Measurements from ENCODE around the gene STAU1. TPM values are rescaled to one million over a fixed set of nuclear protein-coding genes. Genes with fewer than 3 reads are reported as not detected.
"Not testable (repeated sequence)": the region's sequence is repeated elsewhere in the genome, so short reads cannot be mapped to it uniquely, and the experiment has no call there.

STAU1 gene
- total RNA-seq, 1 donor from 2014 or later: 39.3 TPM

- ATAC-seq (ENCODE audit: low read depth) (no peak), DNase-seq (no peak)
- H3K27me3 Mint-ChIP-seq: no peaks in the 10 kb centered on the region
- intact Hi-C loops (cut with micrococcal nuclease): no loop called here
- peaks cover 49% of the 10 kb centered on the region for H3K36me3 Mint-ChIP-seq (ENCODE audit: low read depth)
- H3K9me3 Mint-ChIP-seq: peaks cover 3% of the 10 kb centered on the region
- ChIA-PET POLR2A (no interaction called here), CTCF (interaction anchor here (0.8 kb wide), 1 partner anchor 106 kb away, joined by 3 read pairs; no protein-coding TSS in a partner anchor)
- H3K4me1 Mint-ChIP-seq: no peaks in the 10 kb centered on the region
- TF ChIP-seq CTCF (IDR thresholded peaks at IDR 0.05): no peak
- H3K4me3 Mint-ChIP-seq: no peak overlapping the region
- H3K27ac Mint-ChIP-seq: no peak overlapping the region
Observed at GRCh38 chr20:49110767-49111694, 77.1 kb downstream of the STAU1 start.

DNA sequence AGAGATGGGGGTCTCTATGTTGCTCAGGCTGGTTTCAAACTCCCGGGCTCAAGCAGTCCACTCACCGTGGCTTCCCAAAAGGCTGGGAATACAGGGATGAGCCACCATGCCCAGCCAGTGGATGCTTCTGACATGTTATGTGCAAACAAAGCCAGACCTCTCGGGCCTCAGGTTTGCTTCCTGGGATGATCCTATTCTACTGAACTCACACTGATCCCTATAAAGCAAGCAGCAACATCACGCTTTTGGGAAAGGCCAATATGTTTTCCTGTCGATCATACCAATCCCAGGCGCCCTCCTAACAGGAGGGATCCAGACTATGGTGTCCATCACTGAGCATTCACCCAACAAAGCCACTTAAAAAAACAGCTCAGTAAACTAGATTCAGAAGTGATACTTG lies 81.8 kb downstream of the STAU1 start:
- Mint-ChIP-seq H3K4me3 (no peak overlapping the region), H3K36me3 (ENCODE audit: low read depth) (peaks cover 46% of the 10 kb centered on the region), H3K4me1 (peaks cover 6% of the 10 kb centered on the region), H3K9me3 (peaks cover 3% of the 10 kb centered on the region), H3K27ac (no peak overlapping the region), H3K27me3 (no peaks in the 10 kb centered on the region)
- DNase-seq: no peak
- intact Hi-C loops (cut with micrococcal nuclease): no loop called here
- ATAC-seq (ENCODE audit: low read depth): no peak
- CTCF ChIA-PET: no interaction called here
- POLR2A ChIA-PET: interaction anchor here (0.6 to 0.7 kb wide), 2 partner anchors 670 to 1487 kb away, joined by 3 to 8 read pairs; no protein-coding TSS in a partner anchor
- no peak for TF ChIP-seq CTCF (IDR thresholded peaks at IDR 0.05)

DNA sequence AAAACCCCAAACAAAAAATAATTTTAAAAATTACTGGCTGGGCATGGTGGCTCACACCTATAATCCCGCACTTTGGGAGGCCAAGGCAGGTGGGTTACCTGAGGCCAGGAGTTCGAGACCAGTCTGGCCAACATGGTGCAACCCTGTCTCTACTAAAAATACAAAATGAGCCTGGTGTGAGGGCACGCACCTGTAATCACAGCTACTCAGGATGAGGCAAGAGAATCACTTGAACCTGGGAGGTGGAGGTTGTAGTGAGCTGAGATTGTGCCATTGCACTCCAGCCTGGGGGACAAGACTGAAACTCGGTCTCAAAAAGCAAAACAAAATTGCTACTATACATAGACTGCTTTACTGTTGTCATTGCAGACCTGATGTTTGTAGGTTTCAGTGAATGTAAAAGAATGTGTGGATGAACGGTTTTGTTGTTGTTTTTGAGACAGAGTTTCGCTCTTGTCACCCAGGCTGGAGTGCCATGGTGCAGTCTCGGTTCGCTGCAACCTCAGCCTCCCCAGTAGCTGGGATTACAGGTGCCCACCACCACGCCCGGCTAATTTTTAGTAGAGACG lies 83.1 kb downstream of the STAU1 start:
- H3K9me3 Mint-ChIP-seq; H3K27me3 Mint-ChIP-seq; intact Hi-C loops (cut with micrococcal nuclease); H3K27ac Mint-ChIP-seq; ATAC-seq (ENCODE audit: low read depth); DNase-seq; H3K4me3 Mint-ChIP-seq: not testable (repeated sequence)
- H3K36me3 Mint-ChIP-seq (ENCODE audit: low read depth): peaks cover 43% of the 10 kb centered on the region
- ChIA-PET POLR2A (interaction anchor here (0.6 to 0.7 kb wide), 2 partner anchors 25 to 82 kb away, joined by 3 to 7 read pairs; no protein-coding TSS in a partner anchor), CTCF (interaction anchor here (1.4 kb wide), 1 partner anchor 28 kb away, joined by 4 read pairs; no protein-coding TSS in a partner anchor)
- H3K4me1 Mint-ChIP-seq: peaks cover 17% of the 10 kb centered on the region

GRCh38 chr20:49104365-49104648 lies 83.8 kb downstream of the STAU1 start:
- H3K4me3 Mint-ChIP-seq: no peak overlapping the region
- H3K9me3 Mint-ChIP-seq: no peaks in the 10 kb centered on the region
- CTCF ChIA-PET: interaction anchor here (1.4 kb wide), 1 partner anchor 29 kb away, joined by 4 read pairs; no protein-coding TSS in a partner anchor
- ATAC-seq (ENCODE audit: low read depth) (no peak), DNase-seq (no peak)
- no peak overlapping the region for H3K27ac Mint-ChIP-seq
- H3K36me3 Mint-ChIP-seq (ENCODE audit: low read depth): peaks cover 42% of the 10 kb centered on the region
- no peak for TF ChIP-seq CTCF (IDR thresholded peaks at IDR 0.05)
- intact Hi-C loops (cut with micrococcal nuclease): no loop called here
- no peaks in the 10 kb centered on the region for H3K27me3 Mint-ChIP-seq
- POLR2A ChIA-PET: no interaction called here
- peaks cover 20% of the 10 kb centered on the region for H3K4me1 Mint-ChIP-seq

GRCh38 chr20:49103647-49104364 lies 84.3 kb downstream of the STAU1 start:
- ChIA-PET CTCF (interaction anchor here (1.4 kb wide), 1 partner anchor 29 kb away, joined by 4 read pairs; no protein-coding TSS in a partner anchor), POLR2A (interaction anchor here (0.6 kb wide), 1 partner anchor 19 kb away, joined by 4 read pairs; no protein-coding TSS in a partner anchor)
- intact Hi-C loops (cut with micrococcal nuclease): no loop called here
- ATAC-seq (ENCODE audit: low read depth) (no peak), DNase-seq (no peak)
- H3K4me3 Mint-ChIP-seq: no peak overlapping the region
- no peaks in the 10 kb centered on the region for H3K27me3 Mint-ChIP-seq
- no peaks in the 10 kb centered on the region for H3K9me3 Mint-ChIP-seq
- no peak overlapping the region for H3K27ac Mint-ChIP-seq
- peaks cover 45% of the 10 kb centered on the region for H3K36me3 Mint-ChIP-seq (ENCODE audit: low read depth)
- H3K4me1 Mint-ChIP-seq: peaks cover 24% of the 10 kb centered on the region
- TF ChIP-seq CTCF (IDR thresholded peaks at IDR 0.05): no peak
